DMS 273 (cell line): ENCODE results near the gene MYO1D.

Source experiments
- DNase-seq: peaks from one replicate; lab custom pipeline; 2025; ENCODE audit not compliant: unreplicated experiment; lab: John Stamatoyannopoulos, UW

Gene MYO1D

DNA sequence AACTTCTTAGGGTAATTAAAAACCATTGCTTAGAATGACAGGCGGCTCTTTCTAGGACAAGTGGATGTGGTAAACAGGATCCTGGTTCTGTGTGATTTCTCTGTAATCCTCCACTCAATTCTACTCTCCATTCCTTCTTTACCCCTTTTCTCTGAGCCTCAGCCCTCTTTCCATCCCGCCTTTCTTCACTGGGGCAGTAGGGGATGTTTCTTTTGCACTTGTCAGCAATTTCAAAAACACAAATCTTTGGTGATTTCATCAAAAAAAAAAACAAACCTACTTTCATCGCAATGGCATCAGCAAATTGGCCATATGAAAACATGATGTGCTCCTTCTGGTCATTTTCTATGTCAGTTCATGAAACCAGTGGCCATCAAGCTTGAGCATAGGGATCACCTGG lies 285.5 kb downstream of the MYO1D start:
- no peak for DNase-seq

DNA sequence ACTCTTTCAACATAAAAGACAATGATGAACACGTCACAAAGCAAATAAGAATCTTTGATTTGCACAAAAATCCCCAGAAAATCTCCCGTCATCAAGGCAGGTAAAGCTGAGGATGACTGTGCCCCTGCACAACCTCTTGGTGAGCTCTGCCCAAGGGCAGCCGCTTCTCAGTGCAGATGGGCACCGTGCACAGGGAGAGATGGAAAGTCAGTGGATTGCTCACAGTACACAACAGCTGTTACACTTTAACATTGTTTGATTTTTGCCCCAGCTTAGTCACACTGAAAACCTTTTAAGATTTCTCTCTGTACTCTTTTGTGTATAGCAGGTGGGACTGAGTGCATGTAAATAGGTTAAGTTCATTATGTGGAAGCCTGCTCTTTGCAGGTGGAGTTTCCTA lies 285.9 kb downstream of the MYO1D start:
- DNase-seq = peak; percentile 73

DNA sequence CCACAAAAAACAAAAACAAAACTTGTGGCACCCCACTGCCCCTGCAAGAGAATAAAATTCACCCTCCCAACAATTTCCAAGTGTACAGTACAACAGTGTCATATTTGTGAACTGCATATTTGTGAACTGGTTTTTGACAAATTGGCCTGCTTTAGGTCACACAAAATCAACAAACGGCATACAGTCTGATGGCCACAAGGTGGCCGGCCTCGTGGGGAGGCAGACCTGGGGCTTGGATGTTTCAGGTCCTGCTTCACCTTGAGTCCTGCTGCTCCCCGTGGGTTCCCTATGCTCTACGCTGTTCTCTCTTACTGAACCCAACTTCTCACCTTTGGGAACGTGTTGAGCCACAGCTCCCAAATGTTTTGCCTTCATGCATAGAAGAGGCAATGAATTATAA lies 287.9 kb downstream of the MYO1D start:
- DNase-seq = peak; percentile 47

DNA sequence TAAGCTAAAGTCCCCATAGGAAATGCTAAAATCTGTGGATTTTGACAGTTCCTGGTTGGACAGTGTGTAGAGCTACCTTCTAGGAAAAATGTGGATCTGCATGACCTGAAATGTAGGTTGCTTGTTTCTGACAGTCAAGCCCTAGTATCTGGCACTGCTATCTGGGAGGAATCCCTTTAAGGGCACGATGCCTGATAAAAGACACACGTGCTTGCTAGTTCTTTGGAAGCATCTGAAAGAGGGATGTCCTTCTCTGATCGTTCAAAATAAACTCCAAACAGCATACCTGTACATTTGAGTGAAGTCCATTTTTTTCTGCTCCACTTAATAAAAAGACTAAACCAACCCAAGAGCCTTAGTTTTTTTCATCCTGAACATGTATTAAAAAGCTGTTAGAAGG lies 288.8 kb downstream of the MYO1D start:
- DNase-seq = no peak

DNA sequence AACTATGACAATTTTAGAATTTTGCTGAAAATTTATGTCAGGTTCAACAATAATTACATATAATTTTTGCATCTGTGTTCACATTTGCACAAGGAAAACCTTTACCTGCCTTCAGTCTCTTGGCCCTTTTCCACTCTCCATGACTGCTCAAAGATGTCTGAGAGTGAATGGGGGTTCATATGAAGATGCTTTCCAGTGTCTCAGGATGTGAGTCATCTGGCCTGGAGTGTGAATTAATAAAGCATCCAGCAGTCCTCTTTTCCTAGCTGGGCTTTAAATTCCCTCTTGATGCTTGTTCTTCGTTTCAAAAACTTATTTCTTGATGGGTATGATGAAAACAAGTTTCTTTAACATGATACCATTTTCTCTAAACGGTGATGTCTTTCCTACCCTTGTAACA lies 290.3 kb downstream of the MYO1D start:
- DNase-seq = no peak

DNA sequence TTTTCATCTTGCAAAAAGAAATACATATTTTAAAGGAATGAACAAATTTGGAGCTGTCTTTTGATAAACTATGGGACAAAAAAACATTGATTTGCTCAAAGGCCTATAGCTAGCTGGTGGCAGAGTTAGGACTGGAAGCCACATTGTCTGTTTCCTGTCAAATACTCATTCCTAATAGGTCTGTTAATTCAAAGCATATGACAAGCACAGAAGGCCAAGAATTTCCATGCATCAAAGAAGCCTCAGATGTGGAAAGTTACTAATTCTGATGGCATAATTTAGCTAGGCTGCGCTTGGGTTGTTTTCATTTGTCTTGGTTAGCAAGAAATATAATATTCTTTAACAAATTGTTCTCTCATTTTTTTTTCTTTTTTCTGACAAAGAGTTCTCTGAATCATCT lies 292.1 kb downstream of the MYO1D start:
- no peak for DNase-seq

DNA sequence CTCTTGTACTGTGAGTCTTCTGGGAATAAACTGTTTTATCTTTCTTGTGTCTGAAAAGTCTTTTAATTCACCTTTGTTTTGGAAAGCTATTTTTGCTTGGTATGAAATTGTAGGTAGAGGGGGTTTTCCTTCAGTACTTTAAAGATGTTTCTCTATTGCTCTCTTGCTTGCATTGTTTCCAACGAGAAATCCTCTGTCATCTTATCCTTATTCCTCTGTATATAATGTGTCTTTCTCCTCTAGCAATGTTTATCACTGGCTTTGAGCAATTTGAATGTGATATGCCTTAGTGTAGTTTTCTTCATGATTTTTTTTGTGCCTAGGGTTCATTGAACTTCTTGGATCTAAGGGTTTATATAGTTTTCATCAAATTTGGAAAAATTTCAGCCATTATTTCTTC lies 293.9 kb downstream of the MYO1D start:
- no peak for DNase-seq

DNA sequence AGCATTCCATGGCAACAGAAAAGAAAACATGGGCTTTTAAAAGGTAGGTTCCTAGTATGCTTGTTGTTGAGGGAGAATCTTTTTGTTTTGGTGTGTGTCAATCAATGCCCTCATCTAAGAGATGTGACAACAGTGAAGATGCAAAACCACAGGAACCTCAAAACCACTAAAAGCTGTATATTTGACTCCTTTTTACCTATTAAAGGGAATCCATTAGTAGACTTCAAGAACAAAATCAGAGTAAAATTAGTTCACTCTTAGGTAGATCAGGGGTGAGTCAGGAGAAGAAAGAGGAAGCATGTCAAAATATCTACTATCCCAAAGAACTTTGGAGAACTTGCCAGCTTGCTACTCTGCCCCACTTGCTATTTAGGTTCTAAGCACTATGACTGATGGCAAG lies 301.1 kb downstream of the MYO1D start:
- no peak for DNase-seq

DNA sequence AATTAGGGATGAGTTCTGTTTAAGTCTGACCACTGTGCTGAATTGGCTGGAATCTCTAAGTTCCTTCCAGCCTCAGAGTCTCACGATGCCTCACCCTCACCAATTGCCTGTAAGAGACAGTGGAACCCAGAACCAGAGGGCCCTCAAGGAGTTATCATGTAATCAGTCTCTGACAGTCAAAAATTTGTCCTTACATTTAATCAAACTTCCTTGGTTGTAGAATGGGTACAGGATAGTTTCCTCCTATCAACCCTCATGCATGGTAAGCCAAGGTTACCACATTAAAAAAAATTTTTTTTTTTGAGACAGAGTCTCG lies 306.9 kb downstream of the MYO1D start:
- DNase-seq = no peak

DNA sequence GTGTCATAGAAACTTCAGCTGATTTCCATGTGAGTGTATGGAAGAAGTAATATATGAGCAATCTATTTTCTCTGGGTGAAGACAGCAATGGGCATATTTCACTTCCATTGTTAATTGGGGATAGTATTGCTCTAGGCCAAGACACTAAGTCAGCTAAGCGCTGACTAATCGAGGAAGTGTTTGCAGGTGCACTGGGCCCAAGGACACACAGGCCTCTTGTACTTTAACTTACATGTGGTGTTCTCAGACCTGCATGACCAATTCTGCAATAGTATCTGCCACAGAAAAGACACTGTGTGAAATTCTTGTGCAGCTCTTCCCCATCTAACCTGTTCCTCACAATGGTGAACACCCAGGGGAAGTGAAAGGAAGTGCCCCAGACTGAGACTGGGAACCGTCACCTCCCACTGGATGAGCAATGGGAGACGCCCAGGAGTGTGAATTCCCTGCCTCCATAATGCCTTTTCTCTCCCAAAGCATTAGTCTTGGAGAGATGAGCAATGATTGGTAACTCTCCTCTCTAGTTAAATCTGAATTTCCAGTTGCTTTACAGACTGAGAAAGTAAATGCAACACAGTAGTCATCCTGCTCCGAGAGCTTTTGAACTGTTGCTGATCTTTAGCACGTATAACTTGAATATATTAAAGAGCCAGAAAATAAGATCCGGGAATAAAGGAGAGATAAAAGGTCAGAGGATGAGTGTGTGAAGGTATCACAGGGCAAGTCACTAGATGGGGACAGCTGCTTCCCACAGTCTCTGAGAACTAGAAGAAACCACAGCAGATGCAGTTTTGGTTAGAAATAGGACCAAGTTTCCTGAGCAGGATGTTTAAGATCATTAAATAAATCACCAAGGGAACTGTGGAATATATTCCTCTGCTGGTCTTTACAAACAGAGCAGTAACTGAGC lies 307.5 kb downstream of the MYO1D start:
- no peak for DNase-seq

DNA sequence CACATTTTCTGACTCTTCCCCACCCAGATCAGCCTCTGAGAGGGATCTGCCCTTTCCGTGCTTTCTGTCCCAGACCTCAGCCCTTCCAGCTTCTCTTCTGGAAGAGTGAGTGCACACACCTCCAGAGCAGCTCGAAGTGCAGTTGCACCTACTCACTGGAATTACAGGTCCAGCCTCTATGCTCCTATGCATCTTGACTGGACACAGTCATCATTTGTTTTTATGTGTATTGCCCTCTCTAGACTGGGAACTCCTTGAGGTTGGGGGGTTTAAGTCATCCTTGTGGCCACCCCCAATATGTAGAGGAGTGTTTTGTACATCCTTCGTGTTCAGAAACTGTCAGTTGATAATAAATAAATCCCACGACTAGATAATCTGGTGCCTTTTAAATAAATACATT lies 308.2 kb downstream of the MYO1D start:
- no peak for DNase-seq

DNA sequence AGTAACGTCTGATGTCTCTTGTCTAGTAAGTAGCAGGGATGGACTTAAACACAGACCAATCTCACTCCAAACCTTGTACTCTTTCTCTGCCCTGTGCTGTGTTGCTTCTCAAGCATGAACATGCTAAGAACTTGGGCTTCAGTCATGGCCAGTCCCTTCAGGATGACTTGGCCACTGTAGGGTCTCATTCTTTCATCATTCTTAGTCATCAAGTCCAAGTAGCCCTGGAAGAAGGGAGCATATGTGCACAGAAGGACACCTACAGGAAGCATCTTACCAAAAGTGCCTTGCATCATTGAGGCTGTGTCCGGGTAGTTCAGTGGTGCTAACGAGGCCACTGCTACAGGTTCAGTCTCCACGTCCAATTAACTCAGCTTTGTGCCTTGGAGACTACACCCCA lies 309.4 kb downstream of the MYO1D start:
- no peak for DNase-seq

DNA sequence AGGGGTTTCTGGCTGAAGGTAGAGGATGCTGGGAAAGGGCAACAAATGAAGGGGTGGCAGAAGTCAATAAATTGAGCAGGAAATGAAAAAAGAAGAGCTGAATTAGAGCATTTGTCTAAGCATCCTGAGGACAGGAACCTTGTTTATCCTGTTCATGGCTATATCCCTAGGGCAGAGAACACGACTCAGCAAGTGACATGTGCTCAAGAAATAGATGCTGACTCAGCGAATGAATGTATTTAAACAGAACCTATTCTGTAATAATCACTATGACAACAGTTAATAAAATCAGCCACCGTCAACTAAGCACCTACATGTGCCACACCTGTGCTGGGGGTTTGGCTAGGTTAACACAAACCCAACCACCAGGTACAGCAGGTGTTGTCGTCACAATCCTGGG lies 309.8 kb downstream of the MYO1D start:
- DNase-seq = no peak

DNA sequence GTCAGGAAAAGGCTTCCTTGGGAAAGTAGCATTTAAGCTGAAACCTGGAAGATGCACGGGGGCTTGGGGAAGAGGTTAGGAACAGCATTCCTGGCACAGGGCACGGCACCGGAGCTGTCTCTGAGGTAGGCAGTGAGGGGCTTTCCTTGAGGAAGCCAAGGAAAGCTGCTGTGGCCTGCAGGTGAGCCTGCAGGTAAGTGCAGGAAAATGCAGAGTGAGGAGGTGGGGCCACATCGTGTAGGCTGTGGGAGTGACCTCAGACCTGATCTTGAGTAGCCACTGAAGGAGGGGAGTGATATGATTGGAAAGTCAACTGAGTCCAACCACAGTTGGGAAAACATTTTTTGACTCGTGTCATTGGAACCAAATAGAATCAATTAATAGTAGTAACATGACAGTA lies 310.6 kb downstream of the MYO1D start:
- DNase-seq = no peak

DNA sequence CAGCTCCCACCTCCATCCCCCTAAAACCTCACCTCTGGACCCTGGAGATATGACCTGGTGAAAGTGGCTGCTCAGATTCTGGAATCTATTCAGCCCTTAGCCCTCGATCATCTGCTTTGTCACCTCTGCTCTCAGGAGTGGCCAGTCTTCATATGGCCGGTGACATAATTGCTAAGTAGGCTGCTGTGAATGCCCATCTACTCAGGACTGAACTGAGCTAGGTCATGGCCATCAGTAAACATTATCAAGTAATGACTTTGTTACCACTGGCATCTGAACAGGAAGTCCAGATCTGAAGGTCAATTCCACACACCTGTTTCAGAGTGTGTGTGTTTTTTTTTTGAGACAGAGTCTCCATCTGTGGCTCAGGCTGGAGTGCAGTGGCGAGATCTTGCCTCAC lies 311.5 kb downstream of the MYO1D start:
- DNase-seq = no peak

DNA sequence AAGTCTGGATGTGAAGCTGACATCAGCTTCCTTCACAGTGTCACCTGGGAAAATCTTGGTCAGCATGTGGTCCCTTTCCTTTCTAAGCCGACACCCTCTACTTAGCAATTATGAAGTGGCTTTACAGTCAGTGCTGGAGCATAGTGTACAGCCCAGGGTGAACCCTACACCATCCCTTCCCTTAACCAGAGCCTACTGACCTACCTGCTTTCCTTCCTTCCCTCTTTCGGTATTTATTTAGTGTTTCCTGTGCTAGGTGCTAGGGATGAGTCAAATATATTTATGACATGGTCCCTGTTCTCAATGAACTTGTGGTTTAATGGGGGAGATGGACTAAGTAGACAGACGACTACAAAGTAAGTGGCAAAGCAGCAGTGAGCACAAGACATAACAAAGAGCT lies 312.6 kb downstream of the MYO1D start:
- DNase-seq = no peak

DNA sequence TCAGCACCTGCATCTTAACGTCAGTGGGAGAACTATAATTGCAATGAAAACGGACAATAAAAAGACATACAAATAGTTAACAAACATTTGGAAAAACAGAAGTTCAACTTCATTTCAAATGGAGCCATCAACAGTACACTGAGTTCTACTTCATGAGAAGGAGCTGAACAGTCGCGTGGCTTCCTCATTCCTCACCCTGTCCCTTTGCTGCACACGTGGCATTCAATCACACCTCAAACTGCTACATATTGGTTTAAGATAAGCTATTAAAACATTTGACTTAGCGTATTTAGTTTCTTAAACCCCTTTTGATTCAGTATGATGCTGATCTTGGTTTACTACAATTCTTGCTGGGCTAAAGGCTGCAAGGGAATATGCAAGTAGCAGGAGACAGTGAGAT lies 313.3 kb downstream of the MYO1D start:
- no peak for DNase-seq

DNA sequence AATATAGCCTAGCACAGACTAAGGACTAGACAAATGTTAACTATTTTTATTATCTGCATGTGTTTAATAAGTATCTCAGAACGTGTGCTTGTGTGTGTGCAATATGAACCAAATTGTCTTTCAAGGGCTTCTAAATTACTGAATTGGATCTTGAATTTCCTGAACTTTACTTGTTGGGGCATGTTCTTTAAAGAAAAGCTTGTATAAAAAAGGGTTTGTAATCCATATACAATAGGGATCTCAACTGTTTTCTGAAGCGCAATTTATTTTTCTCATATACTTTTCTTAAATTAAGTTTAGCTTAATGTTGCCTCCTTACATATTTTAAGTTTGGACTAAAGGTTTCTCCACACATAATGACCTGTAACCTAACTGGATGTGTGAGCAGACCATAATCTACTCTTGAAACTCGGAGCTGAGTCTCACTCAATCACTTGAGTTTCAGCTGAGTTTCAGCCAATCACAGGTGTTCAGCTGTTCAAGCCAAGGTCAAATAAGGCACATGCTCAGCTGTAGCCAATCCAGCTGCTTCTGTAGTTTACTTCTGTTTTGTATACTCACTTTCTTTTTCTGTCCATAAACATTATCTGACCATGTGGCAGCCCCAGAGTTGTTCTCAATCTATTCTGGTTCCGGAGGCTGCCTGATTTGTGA lies 317.8 kb downstream of the MYO1D start:
- DNase-seq = peak; percentile 23

DNA sequence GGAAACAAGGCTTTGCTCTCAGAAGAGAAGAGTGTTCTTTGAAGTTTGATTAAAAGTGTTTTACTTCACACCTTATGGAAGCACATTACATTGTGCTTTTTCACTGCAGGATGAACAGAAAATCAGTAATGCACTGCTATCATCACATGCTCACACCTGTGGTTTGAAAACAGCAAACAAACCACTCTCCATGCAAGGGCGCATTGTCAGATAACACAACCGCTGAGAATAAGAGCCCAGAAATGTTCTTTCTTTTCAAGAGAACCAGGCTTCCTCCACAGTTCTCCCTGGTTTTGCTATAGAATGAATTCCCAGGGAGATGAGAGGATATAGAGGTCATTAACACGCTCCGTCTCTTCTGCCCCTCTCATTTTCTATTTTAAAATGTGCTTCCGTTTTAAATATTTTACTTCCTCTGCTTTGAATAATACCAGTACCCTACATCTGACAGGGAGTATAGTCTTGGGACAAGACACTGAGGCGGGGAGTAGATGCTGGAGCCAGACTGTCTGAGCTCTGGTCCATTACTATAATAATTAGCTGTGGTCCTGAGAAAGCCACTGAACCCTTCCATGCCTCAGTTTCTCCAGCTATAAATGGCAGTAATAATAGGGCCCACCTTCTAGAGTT lies 318.5 kb downstream of the MYO1D start:
- no peak for DNase-seq

DNA sequence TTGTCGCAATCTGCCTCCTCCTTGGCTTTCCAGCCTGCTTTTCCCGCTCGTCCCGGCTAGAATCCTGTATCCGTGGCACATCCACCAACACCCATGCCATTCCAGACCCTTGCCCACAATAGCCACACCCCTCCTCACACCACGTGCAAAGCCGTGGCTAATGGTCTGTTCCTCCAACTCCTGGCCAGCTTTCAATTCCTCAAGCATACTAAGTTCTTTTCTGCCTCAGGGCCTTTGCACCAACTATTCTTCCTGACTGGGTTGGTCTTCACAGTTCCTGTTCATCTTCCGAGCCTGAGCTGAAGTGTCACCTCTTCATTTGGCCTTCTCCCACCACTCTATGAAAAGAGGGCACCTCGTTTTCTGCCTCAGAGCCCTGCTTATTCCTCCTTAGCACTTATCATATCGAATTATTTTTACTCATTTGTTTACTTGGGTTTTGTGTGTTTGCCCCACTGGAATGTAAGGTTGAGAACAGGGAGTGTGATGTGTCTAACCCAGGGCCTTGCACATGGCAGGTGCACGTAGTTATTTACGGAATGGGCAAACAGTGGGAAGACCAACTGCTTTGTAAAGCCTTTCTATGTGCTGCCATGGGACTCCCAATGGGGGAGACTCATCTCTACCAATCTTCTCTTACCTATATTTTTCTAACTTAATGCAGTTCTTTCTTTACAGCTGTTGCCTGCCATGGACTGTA lies 321.2 kb downstream of the MYO1D start:
- DNase-seq = no peak

DNA sequence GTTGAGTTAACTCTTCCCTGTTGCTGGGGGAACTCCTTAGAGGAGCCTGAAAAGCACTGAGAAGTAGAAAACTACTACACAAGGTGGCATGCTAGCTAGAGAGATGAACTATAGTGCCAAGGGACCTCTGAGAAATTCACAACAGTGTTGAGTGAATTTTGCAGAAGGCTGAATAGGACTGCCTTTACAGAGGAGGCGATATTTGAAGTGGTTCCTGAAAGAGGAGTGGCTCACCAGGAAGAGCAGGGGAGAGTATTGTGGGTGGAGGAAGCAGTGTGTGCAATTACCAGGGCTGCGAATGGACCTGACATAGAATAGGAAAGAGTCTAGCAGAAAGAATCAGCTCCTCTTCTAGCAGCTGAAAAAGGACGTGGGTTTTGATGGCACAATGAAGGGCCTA lies 323.8 kb downstream of the MYO1D start:
- no peak for DNase-seq

DNA sequence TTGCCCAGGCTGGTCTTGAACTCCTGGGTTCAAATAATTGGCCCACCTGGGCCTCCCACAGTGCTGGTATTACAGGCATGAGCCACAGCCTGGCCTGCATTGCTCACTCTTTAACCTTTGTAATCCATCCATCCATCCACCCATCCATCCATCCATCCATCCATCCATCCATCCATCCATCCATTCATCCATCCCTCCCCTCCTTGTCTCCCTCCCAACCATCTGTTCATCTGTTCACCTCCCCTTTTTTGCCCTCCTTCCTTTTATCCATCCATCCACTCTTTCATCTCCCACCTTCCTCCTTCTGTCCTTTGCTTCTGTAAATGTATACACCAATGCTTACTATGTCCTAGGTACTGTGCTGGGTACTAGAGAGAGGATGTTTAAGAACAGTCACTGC lies 324.6 kb downstream of the MYO1D start:
- DNase-seq = no peak
